Measurements from ENCODE around the gene ZNF165.
"Not testable (repeated sequence)": the region's sequence is repeated elsewhere in the genome, so short reads cannot be mapped to it uniquely, and the experiment has no call there.

Gene ZNF165

DNA sequence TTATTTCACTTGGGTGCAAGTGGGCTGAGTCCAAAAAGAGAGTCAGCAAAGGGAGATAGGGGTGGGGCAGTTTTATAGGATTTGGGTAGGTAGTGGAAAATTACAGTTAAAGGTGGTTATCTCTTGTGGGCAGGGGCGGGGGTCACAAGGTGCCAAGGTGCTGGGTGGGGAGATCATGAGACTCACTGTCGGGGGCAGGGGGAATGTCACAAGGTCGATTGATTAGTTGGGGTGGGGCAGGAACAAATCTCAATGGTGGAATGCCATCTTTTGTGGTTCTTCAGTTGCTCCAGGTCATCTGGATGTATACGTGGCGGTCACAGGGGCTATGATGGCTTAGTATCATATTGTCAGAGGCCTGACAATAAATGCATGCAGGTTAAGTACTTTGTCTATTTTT, 41.9 kb downstream of the ZNF165 start:
- FAIRE-seq, result not testable (repeated sequence)

DNA sequence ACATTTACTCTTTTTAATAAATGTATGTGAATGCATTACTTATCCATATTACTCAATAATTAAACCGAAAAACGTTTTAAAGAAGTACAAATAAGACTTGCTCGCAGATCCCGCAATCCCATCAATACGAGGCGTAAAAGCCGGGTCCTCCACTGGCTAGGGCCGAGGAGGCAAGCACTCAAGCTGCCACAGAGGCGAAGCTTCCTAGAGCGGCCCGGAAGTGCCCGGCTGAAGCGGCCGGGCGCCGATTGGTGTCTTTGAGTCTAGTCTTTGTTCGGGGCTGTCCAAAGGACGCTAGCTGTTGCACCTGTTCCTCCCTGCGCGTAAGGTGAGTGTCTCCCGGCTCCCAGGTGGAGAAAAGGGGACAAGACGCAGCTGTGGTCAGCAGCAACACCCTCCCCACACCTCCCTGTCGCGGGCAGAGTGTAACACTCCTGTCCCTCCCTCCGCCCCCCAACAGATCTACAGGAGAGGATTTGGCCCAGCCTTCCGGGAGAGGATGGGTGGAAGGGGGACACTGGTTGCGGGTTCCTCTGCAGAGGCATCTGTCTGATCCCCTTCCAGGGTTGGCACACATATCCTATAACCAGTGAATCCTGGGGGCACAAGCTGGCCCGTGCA, 44.1 kb downstream of the ZNF165 start, which contains the start of gene ZSCAN16:
ZSCAN16 (plus strand) TSS at position 260 of the 621 bp plus-strand sequence. CDS start 835 bp downstream, outside the sequence.
- FAIRE-seq, result peak; percentile 5

GRCh38 chr6:28124971-28125353, 44.6 kb downstream of the ZNF165 start:
- no peak for FAIRE-seq

- FAIRE-seq, result no peak
These were observed 45.0 kb downstream of the ZNF165 start for GRCh38 chr6:28125401-28125800.

DNA sequence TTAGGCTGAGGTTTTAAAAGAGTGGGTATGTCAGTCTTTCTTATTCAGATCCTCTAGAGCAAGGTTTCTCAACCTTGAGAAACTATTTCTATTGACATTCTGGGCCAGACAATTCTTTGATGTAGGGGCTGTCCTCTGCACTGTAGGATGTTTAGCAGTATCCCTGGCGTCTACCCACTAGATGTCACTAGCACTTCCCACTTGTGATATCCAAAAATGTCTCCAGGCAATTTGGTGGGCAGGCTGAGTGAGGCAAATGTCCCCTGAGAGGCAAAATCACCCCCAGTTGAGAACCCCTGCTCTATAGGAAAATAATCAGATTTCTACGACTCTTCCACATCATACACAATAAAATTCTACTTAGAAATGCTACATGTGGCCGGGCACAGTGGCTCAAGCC, 53.6 kb downstream of the ZNF165 start:
- FAIRE-seq, result no peak

DNA sequence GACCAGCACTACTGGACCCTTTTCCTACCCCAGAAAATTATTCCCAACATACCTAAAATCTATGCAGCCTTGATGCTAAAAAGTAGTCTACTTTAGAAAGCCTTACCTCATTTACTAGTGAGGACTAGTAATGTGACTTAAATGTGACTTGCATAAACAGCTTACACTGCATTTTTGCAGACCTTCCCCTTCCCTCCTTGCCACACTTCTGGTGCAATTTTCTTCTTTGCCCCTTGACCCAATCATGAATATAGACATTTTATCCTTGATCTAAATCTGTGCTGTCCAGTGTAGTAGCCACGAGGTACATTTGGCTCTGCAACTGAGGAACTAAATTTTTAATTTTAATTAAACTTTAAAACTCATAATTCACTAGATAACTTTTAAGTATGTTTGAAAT, 54.3 kb downstream of the ZNF165 start:
- FAIRE-seq, result no peak

DNA sequence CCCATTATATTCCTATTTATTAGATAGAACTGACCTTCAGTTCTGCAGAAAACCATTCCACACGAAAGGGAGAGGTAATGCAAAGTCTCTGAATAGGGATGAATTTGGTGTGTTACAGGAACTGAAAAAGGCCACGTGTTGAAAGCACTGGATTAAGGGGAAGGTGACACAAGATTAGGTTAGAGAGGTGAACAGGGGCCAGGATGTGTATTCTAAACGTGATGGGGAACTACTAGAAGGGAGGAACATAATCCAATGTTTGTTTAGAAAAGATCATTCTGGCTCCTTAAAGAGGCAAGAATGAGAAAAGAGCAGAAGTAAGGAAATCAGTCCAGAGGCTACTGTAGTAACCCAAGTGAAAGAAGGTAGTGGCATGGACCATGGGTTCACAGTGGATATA, 55.0 kb downstream of the ZNF165 start:
- FAIRE-seq, result no peak

- no peak for FAIRE-seq
These were observed 56.5 kb downstream of the ZNF165 start for GRCh38 chr6:28136585-28137504.

DNA sequence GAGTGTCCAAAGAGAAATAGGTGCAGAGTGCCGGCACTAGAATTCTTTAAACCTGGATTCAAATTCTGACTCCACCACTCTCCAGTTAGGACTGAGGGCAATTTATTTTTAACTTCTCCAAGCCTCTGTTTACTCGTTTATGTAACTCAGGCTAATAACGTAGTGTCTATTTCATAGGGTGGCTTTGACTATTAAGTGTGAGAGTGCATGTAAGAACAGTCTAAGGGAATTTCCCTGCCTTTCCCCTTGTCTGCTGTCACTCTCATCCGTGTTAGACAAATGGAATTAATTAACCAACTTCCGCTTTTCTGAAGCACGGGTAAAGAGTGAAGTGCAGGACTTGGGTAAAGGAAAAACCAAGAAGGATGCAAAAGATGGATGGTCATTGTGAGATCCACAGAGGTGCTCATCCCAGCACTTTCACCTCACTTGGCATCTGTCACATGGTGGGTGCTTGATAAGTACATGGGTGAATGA, 57.2 kb downstream of the ZNF165 start:
- FAIRE-seq, result no peak

Measured in colon (tissue), 2 donors.